ENCODE results near the gene CNKSR3. TPM values are rescaled to one million over a fixed set of nuclear protein-coding genes. Genes with fewer than 3 reads are reported as not detected.

Gene CNKSR3
- polyA plus RNA-seq, 6 donors from 2014 or later, result not detected

DNA sequence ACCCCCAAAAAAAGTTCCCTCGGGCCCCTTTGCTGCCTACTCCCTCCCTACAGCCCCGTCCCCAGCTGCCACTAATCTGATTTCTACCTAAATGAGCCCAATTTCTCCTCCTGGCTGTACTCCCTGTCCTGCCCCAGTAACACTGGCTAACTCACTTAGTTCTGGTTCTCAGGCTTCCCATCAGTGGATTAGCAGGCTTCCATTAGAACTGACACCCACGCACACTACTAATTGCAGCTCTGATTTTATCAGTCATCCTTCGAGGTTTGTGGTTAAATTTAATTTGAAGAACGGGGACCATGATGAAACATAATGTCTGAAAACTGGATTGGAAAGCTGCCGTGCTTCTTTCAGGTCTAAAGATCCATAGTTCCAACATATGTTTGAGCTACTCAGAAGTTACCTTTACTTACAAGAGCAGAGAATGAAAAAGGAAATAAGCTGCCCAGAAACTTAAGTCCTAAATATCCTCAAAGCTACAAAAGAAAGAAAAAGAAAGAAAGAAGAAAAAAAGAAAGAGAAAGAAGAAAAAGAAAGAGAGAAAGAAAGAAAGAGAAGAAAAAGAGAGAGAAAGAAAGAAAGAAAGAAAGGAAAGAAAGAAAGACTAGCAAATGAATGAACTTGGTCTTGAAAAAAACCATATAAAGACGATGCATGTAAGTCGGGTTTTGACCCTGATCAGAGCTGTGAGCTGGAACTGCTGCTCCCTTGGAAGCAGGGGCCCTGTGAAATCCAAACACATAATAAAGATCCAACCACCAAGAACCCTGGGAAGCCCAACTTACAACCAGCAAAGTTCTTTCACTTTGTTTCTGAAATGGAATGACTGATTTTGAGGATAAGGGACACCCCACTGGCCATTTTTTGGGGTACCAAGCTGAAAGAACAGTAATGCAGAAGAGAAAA, 51.7 kb downstream of the CNKSR3 start:
- H3K27me3 Mint-ChIP-seq, result peaks cover 0 to 14% (median 12%) of the 10 kb centered on the region in 3 donors
- no peak overlapping the region for H3K27ac Mint-ChIP-seq
- H3K4me1 Mint-ChIP-seq, result no peaks in the 10 kb centered on the region
- no peak for ATAC-seq (ENCODE audit: low read depth in 2 of 2)
- DNase-seq, result no peak
- no peaks in the 10 kb centered on the region for H3K36me3 Mint-ChIP-seq
- H3K9me3 Mint-ChIP-seq, result no peaks in the 10 kb centered on the region
- no peak overlapping the region for H3K4me3 Mint-ChIP-seq

DNA sequence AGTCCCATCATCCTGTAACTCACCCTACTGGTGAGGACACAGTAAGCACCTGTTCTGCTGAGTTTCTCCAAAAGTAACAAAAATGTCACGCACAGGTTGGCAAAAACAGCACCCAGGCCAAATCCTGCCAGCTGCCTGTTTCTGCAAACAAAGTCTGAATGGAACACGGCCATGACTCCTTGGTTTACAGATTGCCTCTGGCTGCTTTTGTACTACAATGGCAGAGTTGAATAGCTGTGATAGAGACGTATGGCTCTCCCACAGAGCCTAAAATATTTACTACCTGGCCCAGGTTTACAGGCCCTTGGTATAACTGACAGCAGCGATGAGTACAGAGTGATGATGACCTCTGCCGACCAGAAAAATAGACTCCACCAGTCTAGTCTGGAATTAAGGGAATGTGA, 52.6 kb downstream of the CNKSR3 start:
- Mint-ChIP-seq H3K4me3 (no peak overlapping the region), H3K4me1 (no peaks in the 10 kb centered on the region), H3K27ac (no peak overlapping the region), H3K36me3 (no peaks in the 10 kb centered on the region), H3K9me3 (no peaks in the 10 kb centered on the region), H3K27me3 (peaks cover 0 to 14% (median 12%) of the 10 kb centered on the region in 3 donors)
- ATAC-seq (ENCODE audit: low read depth in 2 of 2), result no peak
- DNase-seq, result no peak

DNA sequence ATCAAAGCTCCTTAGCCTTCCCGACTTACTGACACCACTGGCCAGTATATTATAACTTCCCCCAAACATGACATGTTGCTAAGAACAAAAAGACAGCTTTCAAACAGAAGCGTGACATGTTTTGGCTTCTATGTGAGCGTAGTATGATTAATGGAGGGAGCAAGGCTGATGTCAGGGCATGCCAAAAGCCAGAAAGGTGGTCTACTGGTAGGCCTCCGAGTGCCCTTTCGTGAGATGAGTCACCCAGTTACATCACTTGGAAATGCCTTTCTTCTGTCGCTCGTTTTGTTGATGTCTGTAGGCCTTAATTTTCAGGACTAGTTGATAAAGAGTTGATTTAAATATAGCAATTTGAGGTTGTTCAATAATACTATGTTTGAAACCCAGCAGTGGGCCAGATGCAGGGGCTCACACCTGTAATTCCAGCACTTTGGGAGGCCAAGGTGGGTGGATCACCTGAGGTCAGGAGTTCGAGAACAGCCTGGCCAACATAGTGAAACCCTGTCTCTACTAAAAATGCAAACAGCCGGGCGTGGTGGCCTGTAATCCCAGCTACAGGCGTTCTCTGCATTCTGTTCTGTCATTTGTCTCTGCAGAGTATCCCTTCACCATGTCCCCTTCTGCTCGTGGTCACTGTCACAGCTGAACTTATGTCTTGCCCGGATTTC, 53.3 kb downstream of the CNKSR3 start:
- Mint-ChIP-seq H3K27me3 (peaks cover 0 to 14% (median 12%) of the 10 kb centered on the region in 3 donors), H3K36me3 (no peaks in the 10 kb centered on the region), H3K4me3 (no peak overlapping the region), H3K4me1 (no peaks in the 10 kb centered on the region), H3K27ac (no peak overlapping the region), H3K9me3 (no peaks in the 10 kb centered on the region)
- no peak for ATAC-seq (ENCODE audit: low read depth in 2 of 2)
- no peak for DNase-seq

DNA sequence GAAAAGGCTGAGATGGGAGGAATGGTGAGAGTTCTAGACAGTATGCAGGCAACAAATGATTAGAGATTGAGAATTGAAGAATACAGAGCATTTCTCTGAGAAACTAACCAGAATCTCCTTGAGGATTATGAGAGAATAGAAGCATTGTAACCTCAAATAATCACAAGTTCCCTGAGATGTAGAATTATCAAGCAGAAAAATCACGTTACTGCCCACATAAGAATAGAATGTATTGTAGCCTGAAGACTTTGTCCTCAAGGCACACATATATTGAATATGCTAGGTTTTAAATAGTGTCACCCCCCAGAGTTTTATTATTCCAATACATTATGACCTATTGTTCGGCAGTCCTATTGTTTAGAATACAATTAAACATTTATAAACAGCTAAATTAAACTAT, 57.2 kb downstream of the CNKSR3 start:
- Mint-ChIP-seq H3K4me1 (no peaks in the 10 kb centered on the region), H3K27ac (no peak overlapping the region), H3K36me3 (no peaks in the 10 kb centered on the region), H3K27me3 (peaks cover 0 to 9% (median 6%) of the 10 kb centered on the region in 3 donors), H3K9me3 (peaks cover 0 to 4% (median 0%) of the 10 kb centered on the region in 7 donors), H3K4me3 (no peak overlapping the region)
- ATAC-seq (ENCODE audit: low read depth in 2 of 2) (no peak), DNase-seq (no peak)

DNA sequence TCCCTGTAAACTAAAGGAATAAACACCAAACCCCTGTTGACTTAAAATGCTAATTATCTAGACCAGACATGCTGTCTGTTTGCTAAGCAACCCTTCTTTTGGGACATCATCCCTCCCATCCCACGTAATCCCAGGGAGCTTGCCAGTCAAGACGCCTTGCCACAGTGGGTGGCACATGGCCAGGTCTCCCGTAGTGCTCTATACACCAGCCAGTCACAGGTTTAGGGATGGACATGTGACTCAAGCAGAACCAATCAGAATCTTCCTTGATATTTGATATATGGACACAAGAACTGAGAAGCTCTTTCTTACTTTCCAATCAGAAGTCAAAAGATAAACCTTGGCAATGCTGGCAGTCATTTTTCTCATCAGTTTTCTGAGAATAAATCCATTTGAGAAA, 60.0 kb downstream of the CNKSR3 start:
- no peak for DNase-seq
- H3K27ac Mint-ChIP-seq, result no peak overlapping the region
- no peak overlapping the region for H3K4me3 Mint-ChIP-seq
- no peaks in the 10 kb centered on the region for H3K27me3 Mint-ChIP-seq
- peaks cover 0 to 4% (median 0%) of the 10 kb centered on the region in 7 donors for H3K9me3 Mint-ChIP-seq
- H3K36me3 Mint-ChIP-seq, result no peaks in the 10 kb centered on the region
- no peak for ATAC-seq (ENCODE audit: low read depth in 2 of 2)
- no peaks in the 10 kb centered on the region for H3K4me1 Mint-ChIP-seq

DNA sequence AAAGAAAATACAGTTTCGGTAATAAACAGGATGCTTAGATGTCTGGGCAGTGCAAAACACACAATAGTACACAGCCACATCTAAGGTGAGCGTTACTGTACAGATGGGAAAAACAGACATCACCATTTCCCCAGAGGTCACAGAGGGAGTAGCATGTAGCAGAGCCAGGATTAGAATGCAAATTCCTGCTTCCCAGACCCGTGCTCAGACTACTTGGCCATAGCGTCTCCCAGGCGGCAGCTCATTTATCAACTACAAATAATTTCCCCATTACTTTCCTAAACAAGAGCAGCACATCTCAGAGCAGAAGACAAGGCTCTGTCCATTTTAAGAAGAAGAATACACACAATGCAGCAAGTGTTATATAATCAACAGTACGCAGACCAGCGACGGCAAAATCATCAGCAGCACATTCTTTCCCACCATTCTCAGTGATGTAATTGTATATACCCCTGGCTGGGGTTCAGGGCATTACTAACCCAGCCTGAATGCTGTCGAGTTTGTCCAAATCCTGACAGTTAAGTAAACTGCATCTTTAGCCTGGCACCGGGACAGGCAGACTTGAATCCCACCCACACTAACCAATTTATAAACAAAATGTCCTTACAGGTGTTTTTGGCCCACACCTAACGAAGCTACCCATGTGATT, 61.9 kb downstream of the CNKSR3 start:
- ATAC-seq (ENCODE audit: low read depth in 2 of 2) (no peak), DNase-seq (no peak)
- no peak overlapping the region for H3K27ac Mint-ChIP-seq
- no peak overlapping the region for H3K4me3 Mint-ChIP-seq
- peaks cover 0 to 4% (median 0%) of the 10 kb centered on the region in 7 donors for H3K9me3 Mint-ChIP-seq
- no peaks in the 10 kb centered on the region for H3K4me1 Mint-ChIP-seq
- H3K27me3 Mint-ChIP-seq, result no peaks in the 10 kb centered on the region
- no peaks in the 10 kb centered on the region for H3K36me3 Mint-ChIP-seq

DNA sequence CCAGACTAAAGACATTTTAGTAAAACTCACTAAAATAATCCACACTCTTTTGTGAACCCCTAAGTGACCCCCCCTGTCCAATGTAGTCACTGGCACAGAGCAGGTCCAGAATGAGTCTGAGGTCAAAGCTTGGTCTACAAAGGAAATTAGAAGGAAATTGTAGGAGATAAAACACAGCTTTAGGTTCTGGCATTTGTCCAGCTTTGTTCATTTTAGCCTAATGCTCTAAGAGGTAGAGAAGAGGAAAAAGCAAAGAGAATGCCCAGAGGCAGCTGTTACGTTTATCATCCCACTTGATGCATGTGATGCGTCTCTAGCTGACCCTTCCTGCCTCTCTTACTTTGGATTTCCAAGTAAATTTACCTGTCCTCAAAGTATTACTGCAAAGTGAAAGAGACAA, 62.5 kb downstream of the CNKSR3 start:
- ATAC-seq (ENCODE audit: low read depth in 2 of 2), result no peak

DNA sequence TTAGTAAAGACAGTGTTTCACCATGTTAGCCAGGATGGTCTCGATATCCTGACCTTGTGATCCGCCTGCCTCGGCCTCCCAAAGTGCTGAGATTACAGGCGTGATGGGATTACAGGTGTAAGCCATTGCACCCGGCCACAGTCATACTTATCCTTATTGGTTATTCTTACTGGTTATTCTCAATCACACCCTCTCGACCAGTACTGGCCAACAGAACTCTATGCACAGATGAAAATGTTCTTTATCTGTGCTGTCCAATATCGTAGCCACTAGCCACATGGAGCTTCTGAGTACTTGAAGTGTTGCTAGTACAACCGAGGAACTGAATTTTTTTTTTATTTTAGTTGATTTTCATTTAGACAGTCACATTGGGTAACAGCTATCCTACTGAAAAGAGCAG, 63.5 kb downstream of the CNKSR3 start:
- no peaks in the 10 kb centered on the region for H3K4me1 Mint-ChIP-seq
- H3K9me3 Mint-ChIP-seq, result peaks cover 0 to 4% (median 0%) of the 10 kb centered on the region in 7 donors
- H3K27me3 Mint-ChIP-seq, result no peaks in the 10 kb centered on the region
- DNase-seq (no peak), ATAC-seq (ENCODE audit: low read depth in 2 of 2) (no peak)
- H3K27ac Mint-ChIP-seq, result no peak overlapping the region
- H3K4me3 Mint-ChIP-seq, result no peak overlapping the region
- H3K36me3 Mint-ChIP-seq, result no peaks in the 10 kb centered on the region

More for the DNA sequence above, 62.5 kb downstream of the CNKSR3 start:
- Mint-ChIP-seq H3K4me1 (no peaks in the 10 kb centered on the region), H3K27ac (no peak overlapping the region), H3K4me3 (no peak overlapping the region), H3K36me3 (no peaks in the 10 kb centered on the region), H3K9me3 (peaks cover 0 to 4% (median 0%) of the 10 kb centered on the region in 7 donors), H3K27me3 (no peaks in the 10 kb centered on the region)
- DNase-seq, result no peak

DNA sequence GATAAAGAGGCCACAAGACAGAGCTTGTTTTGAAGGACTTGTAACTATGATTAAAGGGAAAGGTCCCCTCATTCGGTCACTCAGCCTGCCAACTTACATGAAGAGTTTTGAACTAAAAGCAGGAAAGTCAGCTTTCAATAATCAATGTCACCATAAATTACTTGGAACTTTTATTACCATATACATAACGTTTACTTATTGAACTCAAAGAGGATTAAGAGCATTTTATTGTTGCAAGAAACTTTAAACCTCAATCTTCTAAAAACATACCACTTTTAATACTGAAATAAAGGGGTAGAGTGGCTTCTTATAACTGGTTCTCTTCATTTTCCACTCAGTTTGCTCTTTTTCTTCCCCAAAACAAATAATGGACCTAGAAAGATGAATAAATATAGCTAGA, 65.1 kb downstream of the CNKSR3 start:
- Mint-ChIP-seq H3K4me3 (no peak overlapping the region), H3K36me3 (no peaks in the 10 kb centered on the region), H3K27ac (no peak overlapping the region), H3K27me3 (no peaks in the 10 kb centered on the region), H3K4me1 (no peaks in the 10 kb centered on the region), H3K9me3 (peaks cover 0 to under 1% (median 0%) of the 10 kb centered on the region in 7 donors)
- DNase-seq (no peak), ATAC-seq (ENCODE audit: low read depth in 2 of 2) (no peak)

DNA sequence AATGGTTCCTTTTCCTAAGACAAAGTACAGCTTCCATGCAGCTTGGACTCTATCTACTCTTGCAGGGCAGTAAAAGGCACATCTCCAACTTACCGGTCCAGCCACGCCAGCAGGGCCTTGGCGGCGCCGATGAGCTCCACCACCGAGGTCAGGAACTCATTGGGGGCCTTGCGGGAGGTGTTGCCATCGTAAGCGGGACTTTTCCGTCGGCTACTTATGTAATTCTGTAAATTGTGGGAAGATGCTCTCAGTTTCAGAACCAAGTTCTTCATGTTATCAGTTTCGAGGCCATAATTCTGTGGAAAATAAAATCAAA, 68.5 kb downstream of the CNKSR3 start:
- H3K27me3 Mint-ChIP-seq, result peaks cover 0 to 9% (median 0%) of the 10 kb centered on the region in 3 donors
- DNase-seq (no peak), ATAC-seq (ENCODE audit: low read depth in 2 of 2) (no peak)
- no peaks in the 10 kb centered on the region for H3K9me3 Mint-ChIP-seq
- H3K27ac Mint-ChIP-seq, result no peak overlapping the region
- H3K36me3 Mint-ChIP-seq, result no peaks in the 10 kb centered on the region
- H3K4me1 Mint-ChIP-seq, result no peaks in the 10 kb centered on the region
- H3K4me3 Mint-ChIP-seq, result no peak overlapping the region

DNA sequence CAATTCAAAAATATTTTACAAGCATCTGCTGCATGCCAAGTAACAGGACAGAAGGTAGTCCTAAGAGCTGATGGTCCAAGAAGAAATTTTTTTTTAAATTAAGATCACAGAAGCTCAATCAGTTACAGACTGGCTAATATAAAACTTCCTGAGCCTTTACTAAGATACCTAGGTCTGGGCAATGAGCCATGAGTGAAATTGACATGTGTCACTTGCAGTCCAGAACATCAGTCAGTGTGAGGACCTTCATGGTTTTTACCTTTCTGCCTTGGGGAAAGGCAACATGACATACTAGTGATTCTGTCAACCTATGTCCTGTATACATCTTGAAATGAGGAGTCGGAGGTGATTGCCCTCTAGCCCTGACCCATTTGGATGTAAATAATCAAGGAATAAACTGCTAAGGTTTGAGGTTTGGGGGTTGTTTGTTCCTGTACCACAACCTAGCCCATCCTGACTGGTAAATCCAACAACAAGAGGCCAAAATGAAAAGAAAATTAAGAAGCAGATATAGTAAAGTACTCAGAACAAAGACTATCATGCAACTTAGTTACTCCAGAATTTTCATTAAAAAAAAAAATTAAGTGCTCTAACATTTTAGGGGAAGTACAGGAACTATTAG, 70.0 kb downstream of the CNKSR3 start:
- DNase-seq, result no peak
- Mint-ChIP-seq H3K27me3 (peaks cover 0 to 9% (median 0%) of the 10 kb centered on the region in 3 donors), H3K27ac (no peak overlapping the region), H3K36me3 (no peaks in the 10 kb centered on the region), H3K9me3 (no peaks in the 10 kb centered on the region), H3K4me1 (no peaks in the 10 kb centered on the region), H3K4me3 (no peak overlapping the region)
- ATAC-seq (ENCODE audit: low read depth in 2 of 2), result no peak

DNA sequence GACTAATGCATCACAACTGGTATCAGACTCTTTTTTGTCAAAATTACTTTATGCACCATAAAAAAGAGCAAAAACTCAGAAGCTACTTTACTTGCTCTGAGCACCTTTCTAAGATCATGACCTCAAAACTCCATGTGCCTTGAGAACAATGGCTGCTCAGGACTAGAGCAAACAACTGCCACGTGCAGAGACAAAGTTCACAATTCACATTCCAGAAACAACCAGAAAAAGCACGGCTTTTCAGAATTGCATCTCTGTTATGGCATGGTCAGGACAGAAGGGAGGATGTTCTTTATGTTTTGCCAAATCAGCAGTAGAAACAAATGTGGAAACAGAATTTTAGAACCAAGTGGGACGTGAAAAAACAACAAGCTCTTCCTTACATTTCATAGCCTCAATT, 70.5 kb downstream of the CNKSR3 start:
- DNase-seq (no peak), ATAC-seq (ENCODE audit: low read depth in 2 of 2) (no peak)
- Mint-ChIP-seq H3K27me3 (peaks cover 0 to 9% (median 0%) of the 10 kb centered on the region in 3 donors), H3K27ac (no peak overlapping the region), H3K4me3 (no peak overlapping the region), H3K4me1 (no peaks in the 10 kb centered on the region), H3K36me3 (no peaks in the 10 kb centered on the region), H3K9me3 (no peaks in the 10 kb centered on the region)

DNA sequence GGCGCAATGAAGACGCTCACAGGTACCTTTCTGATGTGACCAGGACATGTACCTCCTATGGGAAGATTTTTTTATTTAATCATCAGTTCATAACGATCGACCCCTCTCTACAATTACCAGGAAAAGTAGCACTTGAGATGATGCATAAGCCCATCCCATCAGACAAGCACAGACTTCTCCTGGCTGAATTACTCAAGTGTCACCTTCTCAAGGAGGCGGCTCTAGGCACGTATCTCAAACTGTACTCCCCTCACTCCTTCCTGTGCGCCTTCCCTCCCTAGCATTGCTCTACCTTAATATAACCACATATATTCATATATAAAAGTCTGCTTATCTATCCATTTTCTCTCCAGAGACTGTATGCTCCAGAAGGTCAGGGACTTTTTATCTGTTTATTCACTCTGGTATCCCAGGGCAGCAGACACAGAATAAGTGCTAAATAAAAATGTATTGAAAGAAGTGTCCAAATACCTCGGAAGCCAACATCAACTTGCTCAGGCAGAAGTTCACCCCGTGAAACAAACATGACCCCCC, 71.5 kb downstream of the CNKSR3 start:
- no peak overlapping the region for H3K4me3 Mint-ChIP-seq
- no peak for DNase-seq
- H3K27me3 Mint-ChIP-seq, result peaks cover 0 to 9% (median 0%) of the 10 kb centered on the region in 3 donors
- no peaks in the 10 kb centered on the region for H3K9me3 Mint-ChIP-seq
- ATAC-seq (ENCODE audit: low read depth in 2 of 2), result no peak
- H3K27ac Mint-ChIP-seq, result no peak overlapping the region
- H3K36me3 Mint-ChIP-seq, result no peaks in the 10 kb centered on the region
- H3K4me1 Mint-ChIP-seq, result no peaks in the 10 kb centered on the region
